Neural crest cell (in vitro differentiated cells): ENCODE measurements around the gene PRR23B. TPM values are rescaled to one million over a fixed set of nuclear protein-coding genes. Genes with fewer than 3 reads are reported as not detected.

Experiments
- DNase-seq: peaks from one replicate; pipeline ENCODE4 v3.0.0; 2021; ENCODE audit warnings: low read depth, mixed read lengths, low spot score
- H3K27ac Mint-ChIP-seq: one replicate; pipeline ENCODE4 v1.8.0; 2021; ENCODE audit warnings: mild to moderate bottlenecking, mixed read lengths; ENCODE audit not compliant: unreplicated experiment
- H3K27me3 Mint-ChIP-seq: 2 replicates; pipeline ENCODE4 v1.8.0; 2021; ENCODE audit warnings: low read depth, mild to moderate bottlenecking, mixed read lengths
- H3K36me3 Mint-ChIP-seq: 2 replicates; pipeline ENCODE4 v1.8.0; 2021; ENCODE audit warnings: low read depth, mild to moderate bottlenecking, mixed read lengths
- H3K4me1 Mint-ChIP-seq: 2 replicates; pipeline ENCODE4 v1.8.0; 2021; ENCODE audit warnings: mixed read lengths
- H3K4me3 Mint-ChIP-seq: one replicate; pipeline ENCODE4 v1.8.0; 2021; ENCODE audit warnings: mild to moderate bottlenecking, mixed read lengths
- H3K9me3 Mint-ChIP-seq: 2 replicates; pipeline ENCODE4 v1.8.0; 2021; ENCODE audit warnings: mixed read lengths
- CTCF ChIP-seq: fragments of 200-600 bp; sonication (generic); conservative IDR thresholded peaks from 2 replicates; pipeline ENCODE4 v1.5.0; 2021; ENCODE audit warnings: antibody characterized with exemption, mild to moderate bottlenecking
- long read RNA-seq: library from polyadenylated mRNA; unstranded; transcript quantifications from one replicate; pipeline ENCODE4 v2.0.0, GENCODE V29; 2020
- total RNA-seq: library from RNA; stranded (reverse); gene quantifications from 2 replicates; pipeline ENCODE4 v1.2.1, GENCODE V29; 2021

Gene PRR23B
- not detected in 2 replicates for total RNA-seq
- long read RNA-seq, result 0 reads

- peak; percentile 34 for TF ChIP-seq CTCF
- Mint-ChIP-seq H3K27ac (no peak within 1 kb of the TSS), H3K9me3 (peaks cover 6% of the 10 kb centered on the region), H3K36me3 (peaks cover 6% of the 10 kb centered on the region), H3K27me3 (peaks cover 2% of the 10 kb centered on the region), H3K4me3 (no peak within 1 kb of the TSS), H3K4me1 (no peaks in the 10 kb centered on the region)
- DNase-seq, result no peak
Observed at GRCh38 chr3:139020868-139021234, at the start of gene PRR23B. Gene PRR23B (minus strand): TSS chr3:139020926. CDS start chr3:139020661, 265 bp downstream.

- no peak for DNase-seq
- no peak overlapping the region for H3K4me3 Mint-ChIP-seq
- H3K36me3 Mint-ChIP-seq, result no peaks in the 10 kb centered on the region
- no peaks in the 10 kb centered on the region for H3K4me1 Mint-ChIP-seq
- H3K9me3 Mint-ChIP-seq, result no peaks in the 10 kb centered on the region
- TF ChIP-seq CTCF, result no peak
- H3K27me3 Mint-ChIP-seq, result peaks cover 4% of the 10 kb centered on the region
- H3K27ac Mint-ChIP-seq, result no peak overlapping the region
Observed at GRCh38 chr3:139062918-139063317, 42.2 kb upstream of the PRR23B start.

GRCh38 chr3:139052802-139053600, 32.3 kb upstream of the PRR23B start:
- Mint-ChIP-seq H3K4me3 (no peak overlapping the region), H3K27ac (no peak overlapping the region), H3K36me3 (peaks cover 9% of the 10 kb centered on the region), H3K9me3 (peaks cover 18% of the 10 kb centered on the region), H3K27me3 (peaks cover 14% of the 10 kb centered on the region), H3K4me1 (no peaks in the 10 kb centered on the region)
- DNase-seq, result no peak
- no peak for TF ChIP-seq CTCF

GRCh38 chr3:139044366-139045210, 23.9 kb upstream of the PRR23B start, which contains the start of gene PRR23C:
Gene PRR23C (minus strand): TSS chr3:139044892. CDS start chr3:139044620, 272 bp downstream.
- Mint-ChIP-seq H3K9me3 (peaks cover 10% of the 10 kb centered on the region), H3K4me1 (no peaks in the 10 kb centered on the region), H3K4me3 (no peak within 1 kb of the TSS), H3K27me3 (peaks cover 2% of the 10 kb centered on the region), H3K36me3 (peaks cover 8% of the 10 kb centered on the region), H3K27ac (no peak within 1 kb of the TSS)
- no peak for TF ChIP-seq CTCF
- no peak for DNase-seq

- Mint-ChIP-seq H3K9me3 (peaks cover 7% of the 10 kb centered on the region), H3K27me3 (no peaks in the 10 kb centered on the region)
Observed at GRCh38 chr3:139043554-139044365, 23.0 kb upstream of the PRR23B start.

More at GRCh38 chr3:139043554-139044365, 23.0 kb upstream of the PRR23B start:
- TF ChIP-seq CTCF, result no peak
- H3K36me3 Mint-ChIP-seq, result peaks cover 8% of the 10 kb centered on the region
- H3K4me3 Mint-ChIP-seq, result no peak overlapping the region
- H3K27ac Mint-ChIP-seq, result no peak overlapping the region
- H3K4me1 Mint-ChIP-seq, result no peaks in the 10 kb centered on the region
- no peak for DNase-seq
